OCI-M2 (cell line): ENCODE data around the gene TFEC.
"Not testable (repeated sequence)": the region's sequence is repeated elsewhere in the genome, so short reads cannot be mapped to it uniquely, and the experiment has no call there.

ENCODE experiments used
- DNase-seq: peaks from one replicate; lab custom pipeline; 2025; ENCODE audit not compliant: unreplicated experiment; lab: John Stamatoyannopoulos, UW

Gene TFEC

GRCh38 chr7:115930184-115930583, 100.4 kb downstream of the TFEC start:
- not testable (repeated sequence) for DNase-seq

- DNase-seq: not testable (repeated sequence)
Observed at GRCh38 chr7:115929736-115930135, 100.8 kb downstream of the TFEC start.

GRCh38 chr7:115924411-115924810, 106.2 kb downstream of the TFEC start:
- no peak for DNase-seq

- no peak for DNase-seq
Observed at GRCh38 chr7:115920367-115920766, 110.2 kb downstream of the TFEC start.

GRCh38 chr7:115914951-115915350, 115.6 kb downstream of the TFEC start:
- no peak for DNase-seq

- no peak for DNase-seq
Observed at GRCh38 chr7:115911465-115911864, 119.1 kb downstream of the TFEC start.

GRCh38 chr7:115910541-115911164, 119.9 kb downstream of the TFEC start:
- peak; percentile 76 for DNase-seq

GRCh38 chr7:115906731-115907130, 123.8 kb downstream of the TFEC start:
- no peak for DNase-seq

- DNase-seq: no peak
Observed at GRCh38 chr7:115889669-115889984, 140.9 kb downstream of the TFEC start.

- DNase-seq: no peak
Observed at GRCh38 chr7:115888981-115889668, 141.4 kb downstream of the TFEC start.

- DNase-seq: no peak
Observed at GRCh38 chr7:115885550-115885949, 145.0 kb downstream of the TFEC start.
